Bone marrow (tissue), 2 donors: ENCODE data around the gene RBM20.

Experiments used
- DNase-seq, 2 donors: peaks; one replicate each; lab custom pipeline; 2025; lab: John Stamatoyannopoulos, UW

Gene RBM20

GRCh38 chr10:110811791-110812581 lies 167.8 kb downstream of the RBM20 start:
- DNase-seq, result no peak

- no peak for DNase-seq
Measured at GRCh38 chr10:110812583-110812982, 168.4 kb downstream of the RBM20 start.

GRCh38 chr10:110813743-110814472 lies 169.8 kb downstream of the RBM20 start:
- no peak for DNase-seq

- no peak for DNase-seq
Measured at GRCh38 chr10:110815354-110816004, 171.3 kb downstream of the RBM20 start.

- DNase-seq, result no peak
Measured at GRCh38 chr10:110817614-110818013, 173.5 kb downstream of the RBM20 start.

GRCh38 chr10:110818311-110819256 lies 174.4 kb downstream of the RBM20 start:
- no peak for DNase-seq

GRCh38 chr10:110820321-110820814 lies 176.2 kb downstream of the RBM20 start:
- no peak for DNase-seq

GRCh38 chr10:110821508-110821907 lies 177.4 kb downstream of the RBM20 start:
- no peak for DNase-seq

GRCh38 chr10:110822035-110822711 lies 178.0 kb downstream of the RBM20 start:
- DNase-seq, result no peak

GRCh38 chr10:110822712-110823311 lies 178.7 kb downstream of the RBM20 start:
- DNase-seq, result no peak

- DNase-seq, result no peak
Measured at GRCh38 chr10:110824152-110824441, 180.0 kb downstream of the RBM20 start.

GRCh38 chr10:110824660-110825059 lies 180.5 kb downstream of the RBM20 start:
- no peak for DNase-seq

GRCh38 chr10:110825508-110825907 lies 181.4 kb downstream of the RBM20 start:
- no peak for DNase-seq

- no peak for DNase-seq
Measured at GRCh38 chr10:110827410-110827809, 183.3 kb downstream of the RBM20 start.

- no peak for DNase-seq
Measured at GRCh38 chr10:110827875-110828274, 183.7 kb downstream of the RBM20 start.

GRCh38 chr10:110828525-110828924 lies 184.4 kb downstream of the RBM20 start:
- no peak for DNase-seq

GRCh38 chr10:110829721-110830410 lies 185.7 kb downstream of the RBM20 start:
- DNase-seq, result no peak

- DNase-seq, result no peak
Measured at GRCh38 chr10:110833234-110833940, 189.3 kb downstream of the RBM20 start.

GRCh38 chr10:110833941-110834628 lies 189.9 kb downstream of the RBM20 start:
- DNase-seq, result no peak
